H9 (cell line): ENCODE data around the gene FOXP4. TPM values are rescaled to one million over a fixed set of nuclear protein-coding genes. Genes with fewer than 3 reads are reported as not detected.

Experiments
- DNase-seq: peaks from one replicate; pipeline ENCODE4 v3.0.0-alpha.2; 2017
- H2AFZ ChIP-seq: one replicate; pipeline ENCODE4 v1.6.1; 2013; ENCODE audit warnings: mild to moderate bottlenecking, low read length, control low read depth, moderate library complexity
- H2AK5ac ChIP-seq: 2 replicates; pipeline ENCODE4 v1.6.1; 2013; ENCODE audit warnings: low read length, control low read depth, mixed read lengths; ENCODE audit not compliant: insufficient read length
- H2BK120ac ChIP-seq: one replicate; pipeline ENCODE4 v1.6.1; 2013; ENCODE audit warnings: low read depth, mild to moderate bottlenecking, low read length, control low read depth, inconsistent platforms; ENCODE audit not compliant: poor library complexity, severe bottlenecking
- H2BK12ac ChIP-seq: 2 replicates; pipeline ENCODE4 v1.6.1; 2013; ENCODE audit warnings: low read length, control low read depth, mixed read lengths, low read depth; ENCODE audit not compliant: insufficient read length
- H2BK15ac ChIP-seq: 2 replicates; pipeline ENCODE4 v1.6.1; 2013; ENCODE audit warnings: low read depth, low read length, control low read depth
- H2BK20ac ChIP-seq: one replicate; pipeline ENCODE4 v1.6.1; 2013; ENCODE audit warnings: low read depth, mild to moderate bottlenecking, low read length, control low read depth, inconsistent platforms; ENCODE audit not compliant: poor library complexity, severe bottlenecking
- H2BK5ac ChIP-seq: 2 replicates; pipeline ENCODE4 v1.6.1; 2013; ENCODE audit warnings: low read length, control low read depth, mixed read lengths; ENCODE audit not compliant: insufficient read length
- H3K14ac ChIP-seq: 2 replicates; pipeline ENCODE4 v1.6.1; 2013; ENCODE audit warnings: low read length, control low read depth; ENCODE audit not compliant: insufficient read depth
- H3K18ac ChIP-seq: 2 replicates; pipeline ENCODE4 v1.6.1; 2013; ENCODE audit warnings: low read depth, mild to moderate bottlenecking, mixed read lengths, low read length, control low read depth; ENCODE audit not compliant: insufficient read length
- H3K23ac ChIP-seq: 2 replicates; pipeline ENCODE4 v1.6.1; 2013; ENCODE audit warnings: low read length, control low read depth, mixed read lengths, low read depth; ENCODE audit not compliant: insufficient read length
- H3K23me2 ChIP-seq: 2 replicates; pipeline ENCODE4 v1.6.1; 2013; ENCODE audit warnings: low read depth, mild to moderate bottlenecking, mixed read lengths, low read length, control low read depth; ENCODE audit not compliant: insufficient read length, poor library complexity, severe bottlenecking
- H3K27ac ChIP-seq: 2 replicates; pipeline ENCODE4 v1.5.1; 2013; ENCODE audit warnings: low read length, control low read depth, mixed read lengths, low read depth; ENCODE audit not compliant: insufficient read length
- H3K27me3 ChIP-seq: 2 replicates; pipeline ENCODE4 v1.6.1; 2013; ENCODE audit warnings: low read length, control low read depth, inconsistent platforms; ENCODE audit not compliant: insufficient read depth
- H3K4ac ChIP-seq: 2 replicates; pipeline ENCODE4 v1.6.1; 2013; ENCODE audit warnings: low read depth, mild to moderate bottlenecking, control low read depth, inconsistent platforms, low read length, moderate library complexity
- H3K4me1 ChIP-seq: 2 replicates; pipeline ENCODE4 v1.6.1; 2013; ENCODE audit warnings: low read length, control low read depth, inconsistent platforms; ENCODE audit not compliant: insufficient read depth
- H3K4me2 ChIP-seq: 2 replicates; pipeline ENCODE4 v1.6.1; 2013; ENCODE audit warnings: low read length, control low read depth, mixed read lengths; ENCODE audit not compliant: insufficient read length, insufficient read depth
- H3K56ac ChIP-seq: 2 replicates; pipeline ENCODE4 v1.6.1; 2013; ENCODE audit warnings: low read depth, mild to moderate bottlenecking, mixed read lengths, low read length, control low read depth; ENCODE audit not compliant: insufficient read length
- H3K79me1 ChIP-seq: 2 replicates; pipeline ENCODE4 v1.6.1; 2013; ENCODE audit warnings: low read depth, mild to moderate bottlenecking, moderate library complexity, low read length, control low read depth, inconsistent platforms; ENCODE audit not compliant: insufficient read depth, poor library complexity, severe bottlenecking
- H3K79me2 ChIP-seq: 2 replicates; pipeline ENCODE4 v1.6.1; 2013; ENCODE audit warnings: low read length, control low read depth, inconsistent platforms; ENCODE audit not compliant: insufficient read depth
- H3K9ac ChIP-seq: 2 replicates; pipeline ENCODE4 v1.6.1; 2013; ENCODE audit warnings: low read length, control low read depth, mixed read lengths; ENCODE audit not compliant: insufficient read length; ENCODE audit errors: extremely low read depth
- H3K9me3 ChIP-seq: one replicate; pipeline ENCODE4 v1.6.1; 2013; ENCODE audit warnings: low read depth, low read length, inconsistent platforms; ENCODE audit not compliant: control insufficient read depth
- H3T11ph ChIP-seq: one replicate; pipeline ENCODE4 v1.6.1; 2013; ENCODE audit warnings: mild to moderate bottlenecking, low read length, control low read depth, inconsistent platforms
- H4K20me1 ChIP-seq: one replicate; pipeline ENCODE4 v1.6.1; 2013; ENCODE audit not compliant: control insufficient read depth, insufficient read length, insufficient read depth
- H4K5ac ChIP-seq: 2 replicates; pipeline ENCODE4 v1.6.1; 2013; ENCODE audit warnings: low read depth, mild to moderate bottlenecking, mixed read lengths, low read length, control low read depth; ENCODE audit not compliant: insufficient read length
- H4K8ac ChIP-seq: replicated peaks from 2 replicates; pipeline ENCODE4 v1.6.1; 2013; ENCODE audit warnings: low read length, control low read depth, mixed read lengths, low read depth; ENCODE audit not compliant: insufficient read length
- H4K91ac ChIP-seq: 2 replicates; pipeline ENCODE4 v1.6.1; 2013; ENCODE audit warnings: low read depth, mild to moderate bottlenecking, moderate library complexity, mixed read lengths, low read length, control low read depth; ENCODE audit not compliant: insufficient read length
- H3K27ac Mint-ChIP-seq, 3 experiments: 2 replicates in 2 of 3; 3 replicates in 1 of 3; pipeline ENCODE4 v1.8.0; 2020 to 2021; ENCODE audit warnings: mixed read lengths in 3 of 3, mild to moderate bottlenecking in 1 of 3, moderate library complexity in 1 of 3
- H3K27me3 Mint-ChIP-seq: 2 replicates; pipeline ENCODE4 v1.8.0; 2021; ENCODE audit warnings: low read depth, mild to moderate bottlenecking, moderate library complexity, mixed read lengths
- H3K36me3 Mint-ChIP-seq, 3 experiments: 2 replicates in 2 of 3; 3 replicates in 1 of 3; pipeline ENCODE4 v1.8.0; 2020 to 2021; ENCODE audit warnings: low read depth in 3 of 3, mixed read lengths in 3 of 3; ENCODE audit not compliant: insufficient read depth in 1 of 3
- H3K4me1 Mint-ChIP-seq, 2 experiments: 2 replicates each; pipeline ENCODE4 v1.8.0; 2020; ENCODE audit warnings: mixed read lengths in 2 of 2
- H3K4me3 Mint-ChIP-seq, 2 experiments: 2 replicates in 1 of 2; 3 replicates in 1 of 2; pipeline ENCODE4 v1.8.0; 2020 to 2021; ENCODE audit warnings: mild to moderate bottlenecking in 2 of 2, mixed read lengths in 2 of 2, moderate library complexity in 1 of 2
- H3K9me3 Mint-ChIP-seq, 2 experiments: 2 replicates in 1 of 2; 3 replicates in 1 of 2; pipeline ENCODE4 v1.8.0; 2020; ENCODE audit warnings: mild to moderate bottlenecking in 2 of 2, mixed read lengths in 2 of 2, moderate library complexity in 1 of 2
- CTCF ChIP-seq: fragments of 200-600 bp; sonication (generic); conservative IDR thresholded peaks from 3 replicates; pipeline ENCODE4 v1.8.0; 2021; ENCODE audit warnings: antibody characterized with exemption, mild to moderate bottlenecking
- WGBS: extraction: QIAGEN DNeasy Blood & Tissue Kit; methylation state at CpG from one replicate; pipeline ENCODE4 v1.1.7; 2013; ENCODE audit warnings: missing lambda C conversion rate, low lambda C conversion rate, mixed read lengths; ENCODE audit not compliant: insufficient read length; ENCODE audit errors: extremely low coverage; 5-methylcytosine and 5-hydroxymethylcytosine counted together
- total RNA-seq: library from RNA; stranded (reverse); gene quantifications from 2 replicates; pipeline ENCODE4 v1.2.1, GENCODE V29; 2021

FOXP4 gene
- total RNA-seq, 1 experiment from 2014 or later = 18.2 TPM

- H3K4me1 Mint-ChIP-seq = peaks cover 22 to 23% of the 10 kb centered on the region in 2 experiments
- Histone ChIP-seq H2AK5ac (no peak overlapping the region), H3K4me1 (peaks cover 2% of the 10 kb centered on the region; the same call in 1 of the 2 replicates), H4K5ac (no peak overlapping the region), H3K9me3 (no peaks in the 10 kb centered on the region), H3K14ac (no peak overlapping the region), H3K23me2 (no peaks in the 10 kb centered on the region), H3K18ac (no peak overlapping the region), H3K9ac (no peak overlapping the region), H3K79me2 (no peaks in the 10 kb centered on the region), H2BK5ac (no peak overlapping the region), H4K91ac (no peak overlapping the region), H4K8ac (no peak overlapping the region), H3K56ac (no peak overlapping the region), H2BK20ac (no peak overlapping the region), H2BK15ac (no peak overlapping the region), H3T11ph (no peak overlapping the region), H2BK12ac (no peak overlapping the region), H3K27ac (no peak overlapping the region), H3K4me2 (no peak overlapping the region), H2BK120ac (no peak overlapping the region), H2AFZ (no peak overlapping the region), H3K23ac (no peak overlapping the region), H4K20me1 (no peaks in the 10 kb centered on the region), H3K79me1 (no peaks in the 10 kb centered on the region), H3K4ac (no peak overlapping the region), H3K27me3 (no peaks in the 10 kb centered on the region)
- H3K36me3 Mint-ChIP-seq = peaks cover 0 to 25% (median 15%) of the 10 kb centered on the region in 3 experiments; a peak in 6 of 7 replicates
- H3K27me3 Mint-ChIP-seq = peaks cover 22% of the 10 kb centered on the region
- H3K9me3 Mint-ChIP-seq = no peaks in the 10 kb centered on the region; a peak in 1 of 5 replicates
- no peak overlapping the region for H3K4me3 Mint-ChIP-seq
- DNase-seq = no peak
- no CpG with 5 or more reads among the region's 5 CpGs for WGBS
- TF ChIP-seq CTCF = no peak
- H3K27ac Mint-ChIP-seq = no peak overlapping the region
These were observed 48.1 kb downstream of the FOXP4 start for GRCh38 chr6:41594326-41594725.
